HEK293T (cell line): ENCODE results near the gene CHP1.
"Not testable (repeated sequence)": the region's sequence is repeated elsewhere in the genome, so short reads cannot be mapped to it uniquely, and the experiment has no call there.

ENCODE experiments used
- CTCF ChIA-PET: fragments of 350-600 bp; formaldehyde crosslinking; extraction: SDS; loops from one replicate; lab custom pipeline; 2021; ENCODE audit warnings: antibody characterized with exemption, inconsistent platforms; lab: Yijun Ruan, JAX
- POLR2A ChIA-PET: fragments of 350-600 bp; formaldehyde crosslinking; extraction: SDS; loops from one replicate; lab custom pipeline; 2020; ENCODE audit warnings: antibody characterized with exemption, inconsistent platforms; lab: Yijun Ruan, JAX
- DNase-seq: peaks from one replicate; pipeline ENCODE4 v3.0.0; 2012; ENCODE audit warnings: mixed read lengths; ENCODE audit errors: extremely low spot score
- ARNT ChIP-seq: fragments of 450-650 bp; IDR thresholded peaks from 2 replicates; pipeline ENCODE4 v1.6.1; 2017; ENCODE audit warnings: mild to moderate bottlenecking
- BHLHE40 ChIP-seq: fragments of 450-650 bp; IDR thresholded peaks from 2 replicates; pipeline ENCODE4 v1.6.1; 2016; ENCODE audit warnings: mild to moderate bottlenecking, moderate library complexity, borderline replicate concordance
- CTBP1 ChIP-seq: fragments of 450-650 bp; IDR thresholded peaks from 2 replicates; pipeline ENCODE4 v1.6.1; 2016; ENCODE audit warnings: borderline replicate concordance
- ELF4 ChIP-seq: fragments of 450-650 bp; IDR thresholded peaks from 2 replicates; pipeline ENCODE4 v1.6.1; 2017; ENCODE audit warnings: antibody characterized with exemption
- FOXA1 ChIP-seq: fragments of 450-650 bp; IDR thresholded peaks from 2 replicates; pipeline ENCODE4 v1.6.1; 2016; ENCODE audit warnings: mild to moderate bottlenecking
- FOXK2 ChIP-seq: fragments of 450-650 bp; IDR thresholded peaks from 2 replicates; pipeline ENCODE4 v1.6.1; 2016; ENCODE audit warnings: mild to moderate bottlenecking
- FOXM1 ChIP-seq: fragments of 450-650 bp; IDR thresholded peaks from 2 replicates; pipeline ENCODE4 v1.6.1; 2017; ENCODE audit warnings: mild to moderate bottlenecking, borderline replicate concordance
- HDGF ChIP-seq: fragments of 450-650 bp; IDR thresholded peaks from 2 replicates; pipeline ENCODE4 v1.6.1; 2017; ENCODE audit warnings: antibody characterized with exemption, borderline replicate concordance
- L3MBTL2 ChIP-seq: fragments of 450-650 bp; conservative IDR thresholded peaks from 2 replicates; pipeline ENCODE4 v1.6.1; 2016; ENCODE audit warnings: mild to moderate bottlenecking
- LEF1 ChIP-seq: fragments of 450-650 bp; IDR thresholded peaks from 2 replicates; pipeline ENCODE4 v1.6.1; 2017; ENCODE audit warnings: mild to moderate bottlenecking, borderline replicate concordance
- NFRKB ChIP-seq: fragments of 450-650 bp; IDR thresholded peaks from 2 replicates; pipeline ENCODE4 v1.6.1; 2016; ENCODE audit warnings: mild to moderate bottlenecking, moderate library complexity
- SP1 ChIP-seq: fragments of 450-650 bp; IDR thresholded peaks from 2 replicates; pipeline ENCODE4 v1.6.1; 2017
- SUZ12 ChIP-seq: fragments of 450-650 bp; IDR thresholded peaks from 2 replicates; pipeline ENCODE4 v1.6.1; 2016; ENCODE audit warnings: mild to moderate bottlenecking
- TARDBP ChIP-seq: fragments of 450-650 bp; IDR thresholded peaks from 2 replicates; pipeline ENCODE4 v1.6.1; 2016
- ZNF384 ChIP-seq: fragments of 450-650 bp; IDR thresholded peaks from 2 replicates; pipeline ENCODE4 v1.6.1; 2016
- TF ChIP-seq, protein P1 (sequence below): fragments of 450-650 bp; IDR thresholded peaks from 2 replicates; pipeline ENCODE4 v1.6.1; 2016

CHP1 gene

DNA sequence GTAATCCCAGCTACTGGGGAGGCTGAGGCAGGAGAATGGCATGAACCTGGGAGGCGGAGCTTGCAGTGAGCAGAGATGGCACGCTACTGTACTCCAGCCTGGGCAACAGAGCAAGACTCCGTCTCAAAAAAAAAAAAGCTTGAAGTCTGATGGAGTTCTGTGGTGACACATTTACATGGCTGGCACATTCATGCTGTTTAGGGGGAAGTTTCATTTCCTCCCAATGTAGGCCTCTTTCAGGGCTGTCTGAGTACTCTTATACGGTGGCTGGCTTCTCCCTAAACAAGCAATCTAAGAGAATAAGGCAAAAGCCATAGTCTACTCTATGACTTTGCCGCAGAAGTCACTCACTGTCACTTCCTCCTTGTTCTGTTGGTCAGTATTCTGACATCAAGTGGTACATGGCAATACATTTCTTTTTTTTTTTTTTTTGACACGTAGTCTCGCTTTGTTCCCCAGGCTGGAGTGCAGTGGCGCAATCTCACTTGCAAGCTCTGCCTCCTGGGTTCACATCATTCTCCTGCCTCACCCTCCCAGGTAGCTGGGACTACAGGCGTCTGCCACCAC is 60.1 kb downstream of the CHP1 start:
- POLR2A ChIA-PET = interaction anchor here (1.5 kb wide), 1 partner anchor 42 kb away, joined by 6 read pairs; the partner anchor contains the start of genes NUSAP1 and OIP5
- DNase-seq = no peak
- TF ChIP-seq FOXA1 (no peak), ZNF384 (no peak), CTBP1 (no peak), HDGF (no peak), BHLHE40 (no peak), L3MBTL2 (no peak), TARDBP (no peak), FOXM1 (no peak), FOXK2 (no peak), ARNT (no peak), LEF1 (no peak), SP1 (no peak)
- TF ChIP-seq, protein P1, sequence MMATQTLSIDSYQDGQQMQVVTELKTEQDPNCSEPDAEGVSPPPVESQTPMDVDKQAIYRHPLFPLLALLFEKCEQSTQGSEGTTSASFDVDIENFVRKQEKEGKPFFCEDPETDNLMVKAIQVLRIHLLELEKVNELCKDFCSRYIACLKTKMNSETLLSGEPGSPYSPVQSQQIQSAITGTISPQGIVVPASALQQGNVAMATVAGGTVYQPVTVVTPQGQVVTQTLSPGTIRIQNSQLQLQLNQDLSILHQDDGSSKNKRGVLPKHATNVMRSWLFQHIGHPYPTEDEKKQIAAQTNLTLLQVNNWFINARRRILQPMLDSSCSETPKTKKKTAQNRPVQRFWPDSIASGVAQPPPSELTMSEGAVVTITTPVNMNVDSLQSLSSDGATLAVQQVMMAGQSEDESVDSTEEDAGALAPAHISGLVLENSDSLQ = no peak
- CTCF ChIA-PET = interaction anchor here (0.6 kb wide), 1 partner anchor 506 kb away, joined by 3 read pairs; no protein-coding TSS in a partner anchor

DNA sequence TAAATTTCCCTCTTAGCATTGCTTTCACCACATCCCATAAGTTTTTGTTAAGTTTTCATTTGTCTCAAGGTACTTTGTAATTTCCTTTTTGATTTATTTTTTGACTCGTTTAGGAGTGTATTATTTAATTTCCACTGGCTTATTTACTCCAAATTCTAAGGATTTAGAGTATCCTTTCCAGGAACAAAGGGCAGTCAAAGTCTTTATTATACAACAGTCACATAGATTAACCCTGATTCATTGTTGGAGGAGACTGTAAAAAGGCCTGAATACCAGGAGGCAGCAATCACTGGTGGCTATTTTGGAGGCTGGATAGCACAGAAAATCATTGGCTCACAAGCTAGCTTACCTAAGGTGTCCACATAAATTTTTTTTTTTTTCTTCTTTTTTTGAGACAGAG is 61.5 kb downstream of the CHP1 start:
- TF ChIP-seq SUZ12 (no peak), HDGF (no peak), FOXA1 (no peak), SP1 (no peak), NFRKB (no peak), CTBP1 (no peak), ZNF384 (no peak), BHLHE40 (no peak), FOXK2 (no peak), ARNT (no peak), TARDBP (no peak), LEF1 (no peak), FOXM1 (no peak), ELF4 (no peak), L3MBTL2 (no peak)
- TF ChIP-seq, protein P1 = no peak
- no peak for DNase-seq
- CTCF ChIA-PET = no interaction called here
- POLR2A ChIA-PET = interaction anchor here (1.0 kb wide), 1 partner anchor 9 kb away, joined by 3 read pairs; no protein-coding TSS in a partner anchor

DNA sequence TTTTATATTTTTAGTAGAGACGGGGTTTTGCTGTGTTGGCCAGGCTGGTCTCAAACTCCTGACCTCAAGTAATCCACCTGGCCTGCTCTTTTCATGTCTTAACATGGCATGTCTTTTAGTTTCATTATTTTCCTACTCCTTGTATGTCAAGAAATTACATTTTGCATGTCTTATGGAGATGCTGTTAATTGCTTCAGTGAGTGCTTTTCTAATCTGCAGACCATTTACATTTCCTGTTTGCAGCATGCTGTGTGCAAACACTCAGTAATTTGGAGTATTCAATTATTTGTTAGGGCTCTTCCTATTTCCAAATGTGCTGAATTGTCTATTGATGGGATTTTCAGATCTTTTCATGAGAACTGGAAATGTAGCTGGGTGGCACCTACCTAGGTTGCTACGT is 70.1 kb downstream of the CHP1 start:
- DNase-seq, POLR2A ChIA-PET, CTCF ChIA-PET: not testable (repeated sequence)

DNA sequence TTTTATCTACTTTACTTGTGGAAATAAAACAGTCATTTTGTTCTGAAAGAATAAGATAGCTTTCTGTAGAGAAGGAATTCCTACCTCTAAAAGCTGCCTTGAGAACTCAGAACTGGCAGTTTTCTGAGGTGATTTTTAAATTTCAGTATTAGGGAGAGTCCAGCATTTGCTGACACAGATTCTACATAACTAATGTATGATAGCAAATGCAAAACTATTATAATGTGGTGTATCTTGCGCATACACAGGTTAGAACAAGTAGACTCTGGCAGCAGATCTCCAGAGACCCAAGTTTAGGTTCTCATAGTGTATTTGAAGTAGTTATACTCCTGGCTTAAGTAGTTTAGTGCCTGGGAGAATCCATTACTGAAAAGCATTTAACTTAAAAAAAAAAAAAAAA is 70.5 kb downstream of the CHP1 start:
- CTCF ChIA-PET = no interaction called here
- POLR2A ChIA-PET = no interaction called here
- no peak for DNase-seq
- TF ChIP-seq NFRKB (no peak), ARNT (no peak), ELF4 (no peak), HDGF (no peak), TARDBP (no peak), L3MBTL2 (no peak), SP1 (no peak), FOXK2 (no peak), BHLHE40 (no peak), FOXA1 (no peak), ZNF384 (no peak), LEF1 (no peak)

DNA sequence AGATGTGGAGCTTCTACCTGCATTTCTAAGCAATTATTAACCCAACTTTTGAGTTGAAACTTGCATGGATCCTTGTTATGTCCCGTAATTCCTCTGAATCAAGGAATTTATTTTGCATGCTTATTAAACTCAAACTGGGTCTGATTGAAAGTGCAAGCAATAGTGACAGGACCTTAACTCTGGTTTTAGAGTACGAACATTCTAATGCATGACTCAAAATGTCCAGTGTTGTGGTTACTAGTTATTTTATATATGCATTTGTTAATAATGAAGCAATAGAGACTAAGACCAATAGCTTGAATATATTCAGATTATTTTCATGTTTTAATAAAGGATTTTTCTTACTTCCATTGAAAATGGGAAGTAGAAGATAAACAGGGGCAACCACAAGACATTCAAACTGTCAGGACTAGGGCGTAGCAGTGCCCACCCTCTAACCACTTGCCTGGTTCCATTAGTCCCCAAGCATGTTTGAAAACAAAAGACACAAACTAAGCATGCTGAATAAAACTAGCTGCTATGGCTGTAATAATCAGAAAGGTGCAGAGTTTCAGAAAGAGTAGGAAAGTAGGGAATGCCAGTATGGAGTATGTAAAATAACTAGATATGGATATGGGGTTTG is 73.2 kb downstream of the CHP1 start:
- DNase-seq = no peak
- TF ChIP-seq SP1 (no peak), FOXK2 (no peak)

DNA sequence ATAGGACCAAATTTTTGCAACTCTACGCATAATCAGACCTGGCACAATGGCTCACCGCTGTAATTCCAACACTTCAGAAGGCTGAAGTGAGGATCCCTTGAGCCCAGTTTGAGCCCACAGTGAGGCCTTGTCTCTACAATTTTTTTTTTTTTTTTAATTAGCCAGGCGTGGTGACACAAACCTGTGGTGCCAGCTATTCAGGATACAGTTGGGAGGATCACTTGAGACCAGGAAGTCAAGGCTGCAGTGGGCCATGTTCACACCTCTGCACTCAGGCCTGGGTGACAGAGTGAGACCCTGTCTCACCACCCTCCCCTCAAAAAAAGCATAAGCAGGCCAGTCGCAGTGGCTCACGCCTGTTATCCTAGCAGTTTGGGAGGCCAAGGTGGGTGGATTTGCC is 76.6 kb downstream of the CHP1 start:
- ChIA-PET CTCF (interaction anchor here (0.6 kb wide), 1 partner anchor 14 kb away, joined by 3 read pairs; no protein-coding TSS in a partner anchor), POLR2A (no interaction called here)
- no peak for DNase-seq
- TF ChIP-seq FOXK2 (no peak), TARDBP (no peak)

More for the DNA sequence above, 73.2 kb downstream of the CHP1 start:
- ChIA-PET CTCF (no interaction called here), POLR2A (no interaction called here)

DNA sequence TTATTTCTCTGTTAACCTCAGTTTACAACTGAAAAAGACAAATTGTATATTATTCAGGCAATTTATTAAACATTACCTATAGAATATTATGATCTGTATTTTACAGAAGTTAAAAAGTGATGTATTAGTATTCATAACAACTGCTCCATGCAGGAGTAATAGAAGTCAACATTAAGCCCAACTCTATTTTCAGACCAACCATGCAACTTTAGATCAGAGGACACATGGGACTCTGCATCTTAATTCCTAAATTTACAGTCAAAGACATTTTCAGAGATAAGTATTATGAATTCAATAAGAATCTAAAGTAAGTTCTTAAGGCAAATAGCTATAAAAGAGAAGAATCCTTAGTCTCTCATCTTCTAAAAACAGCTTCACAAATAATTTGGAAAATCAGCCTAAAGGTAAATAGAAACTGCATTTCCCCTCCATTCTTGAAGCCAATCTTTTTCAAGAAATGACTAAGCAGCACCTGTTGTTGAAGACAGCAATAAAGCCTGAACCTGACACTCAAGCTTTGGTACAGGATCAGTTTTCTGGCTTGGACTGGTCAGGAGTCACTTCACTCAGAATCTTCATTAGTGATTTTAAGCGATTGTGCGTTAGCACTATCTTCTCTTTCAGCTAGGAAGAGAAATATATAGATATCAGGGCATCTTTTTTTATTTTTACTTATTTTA is 78.3 kb downstream of the CHP1 start:
- TF ChIP-seq NFRKB = no peak
- POLR2A ChIA-PET = no interaction called here
- CTCF ChIA-PET = no interaction called here
- no peak for DNase-seq

DNA sequence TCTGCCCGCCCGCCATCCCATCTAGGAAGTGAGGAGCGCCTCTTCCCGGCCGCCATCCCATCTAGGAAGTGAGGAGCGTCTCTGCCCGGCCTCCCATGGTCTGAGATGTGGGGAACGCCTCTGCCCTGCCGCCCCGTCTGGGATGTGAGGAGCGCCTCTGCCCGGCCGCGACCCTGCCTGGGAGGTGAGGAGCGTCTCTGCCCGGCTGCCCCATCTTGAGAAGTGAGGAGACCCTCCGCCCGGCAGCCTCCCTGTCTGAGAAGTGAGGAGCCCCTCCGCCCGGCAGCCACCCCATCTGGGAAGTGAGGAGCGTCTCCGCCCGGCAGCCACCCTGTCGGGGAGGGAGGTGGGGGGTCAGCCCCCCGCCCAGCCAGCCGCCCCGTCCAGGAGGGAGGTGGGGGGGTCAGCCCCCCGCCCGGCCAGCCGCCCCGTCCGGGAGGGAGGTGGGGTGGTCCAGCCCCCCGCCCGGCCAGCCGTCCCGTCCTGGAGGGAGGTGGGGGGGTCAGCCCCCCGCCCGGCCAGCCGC is 89.8 kb downstream of the CHP1 start:
- CTCF ChIA-PET, POLR2A ChIA-PET, DNase-seq: not testable (repeated sequence)
